HG02798 (cell line): ENCODE results near the gene EHBP1L1.
A peak's percentile ranks its signal among the peaks of the same experiment; 100 is the strongest.

Experiments
- ATAC-seq: cut with Tn5 transposase; IDR thresholded peaks from one replicate; pipeline ENCODE4 v1.9.1; 2021; ENCODE audit warnings: mild to moderate bottlenecking; ENCODE audit not compliant: unreplicated experiment, poor library complexity

EHBP1L1 gene

GRCh38 chr11:65576232-65576866 is 496 bp downstream of the EHBP1L1 start:
- no peak for ATAC-seq

GRCh38 chr11:65576867-65577755 is 1.3 kb downstream of the EHBP1L1 start:
- ATAC-seq: no peak

- ATAC-seq: no peak
These were observed 1.9 kb downstream of the EHBP1L1 start for GRCh38 chr11:65577756-65578109.

- no peak for ATAC-seq
These were observed 2.3 kb downstream of the EHBP1L1 start for GRCh38 chr11:65578134-65578533.

GRCh38 chr11:65578667-65579066 is 2.8 kb downstream of the EHBP1L1 start:
- ATAC-seq: no peak

- ATAC-seq: no peak
These were observed 3.4 kb downstream of the EHBP1L1 start for GRCh38 chr11:65579291-65579690.

- no peak for ATAC-seq
These were observed 4.3 kb downstream of the EHBP1L1 start for GRCh38 chr11:65580031-65580692.

- ATAC-seq: no peak
These were observed 4.9 kb downstream of the EHBP1L1 start for GRCh38 chr11:65580756-65581155.

- ATAC-seq: no peak
These were observed 6.1 kb downstream of the EHBP1L1 start for GRCh38 chr11:65581928-65582327.

- no peak for ATAC-seq
These were observed 7.7 kb downstream of the EHBP1L1 start for GRCh38 chr11:65583589-65583988.

- ATAC-seq: no peak
These were observed 8.3 kb downstream of the EHBP1L1 start for GRCh38 chr11:65584106-65584505.

- ATAC-seq: no peak
These were observed 8.9 kb downstream of the EHBP1L1 start for GRCh38 chr11:65584723-65585171.

- no peak for ATAC-seq
These were observed 9.8 kb downstream of the EHBP1L1 start for GRCh38 chr11:65585396-65586246.

- ATAC-seq: no peak
These were observed 10.4 kb downstream of the EHBP1L1 start for GRCh38 chr11:65586247-65586630.

- no peak for ATAC-seq
These were observed 10.8 kb downstream of the EHBP1L1 start for GRCh38 chr11:65586676-65587075.

GRCh38 chr11:65588199-65589054 is 12.6 kb downstream of the EHBP1L1 start:
- ATAC-seq: peak; percentile 83

GRCh38 chr11:65589444-65590239 is 13.8 kb downstream of the EHBP1L1 start:
- no peak for ATAC-seq

GRCh38 chr11:65590240-65590738 is 14.4 kb downstream of the EHBP1L1 start:
- ATAC-seq: no peak
